NCI-H345 treated with DMSO at 0.1 percent for 48 hours (cell line): Measurements from ENCODE around the gene FNIP2.
"Not testable (repeated sequence)": the region's sequence is repeated elsewhere in the genome, so short reads cannot be mapped to it uniquely, and the experiment has no call there.

Experiments
- DNase-seq: peaks from one replicate; lab custom pipeline; 2025; ENCODE audit not compliant: unreplicated experiment; lab: John Stamatoyannopoulos, UW

The FNIP2 gene

GRCh38 chr4:158768555-158769174 lies at the start of gene FNIP2:
TSS of gene FNIP2 (plus strand) at chr4:158769026. CDS start at chr4:158769213, 187 bp downstream.
- DNase-seq = peak; percentile 56

DNA sequence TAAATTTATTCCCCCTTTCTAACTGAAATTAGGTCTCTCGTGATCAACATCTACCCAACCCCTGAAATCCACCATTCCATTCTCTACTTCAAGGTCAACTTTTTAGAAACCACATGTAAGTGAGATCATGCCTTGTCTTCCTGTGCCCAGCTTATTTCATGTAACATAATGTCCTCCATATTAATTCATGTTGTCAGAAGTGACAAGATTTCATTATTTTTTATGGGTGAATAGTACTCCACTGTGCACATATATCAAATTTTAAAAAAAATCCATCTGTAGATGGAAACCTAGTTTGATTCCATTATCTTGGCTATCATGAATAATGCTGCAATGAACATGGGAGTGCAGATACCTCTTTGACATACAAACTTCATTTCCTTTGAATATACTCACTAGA lies 47.1 kb upstream of the FNIP2 start:
- no peak for DNase-seq

DNA sequence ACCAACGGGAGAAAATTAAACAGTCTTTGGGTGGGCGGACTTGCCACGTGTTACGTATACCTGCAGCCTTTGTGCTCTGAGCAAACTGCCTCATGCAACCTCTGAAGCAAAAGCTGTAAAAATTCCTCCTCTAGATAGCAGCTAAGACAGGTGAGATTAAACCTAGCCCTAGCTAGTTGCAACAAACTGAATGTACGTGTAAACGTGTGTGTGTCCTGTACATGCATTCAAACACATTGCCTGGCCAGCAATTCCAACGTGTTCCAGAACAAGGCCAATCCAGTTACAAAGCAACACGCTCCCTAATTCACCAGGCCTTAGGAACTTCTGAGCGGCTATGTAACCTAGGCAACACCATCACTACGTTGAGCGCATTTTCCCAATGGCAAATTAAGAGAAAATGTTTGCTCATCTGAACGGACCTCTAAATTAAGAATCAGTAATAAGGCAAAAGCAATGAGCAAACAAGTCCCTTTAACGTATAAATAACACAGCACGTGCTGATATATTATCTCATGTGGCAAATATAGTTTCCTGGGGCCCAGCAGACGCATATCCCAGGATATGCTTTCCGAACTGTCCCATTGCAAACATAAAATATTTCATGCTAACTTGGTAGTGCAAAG lies 46.4 kb upstream of the FNIP2 start:
- DNase-seq = no peak

DNA sequence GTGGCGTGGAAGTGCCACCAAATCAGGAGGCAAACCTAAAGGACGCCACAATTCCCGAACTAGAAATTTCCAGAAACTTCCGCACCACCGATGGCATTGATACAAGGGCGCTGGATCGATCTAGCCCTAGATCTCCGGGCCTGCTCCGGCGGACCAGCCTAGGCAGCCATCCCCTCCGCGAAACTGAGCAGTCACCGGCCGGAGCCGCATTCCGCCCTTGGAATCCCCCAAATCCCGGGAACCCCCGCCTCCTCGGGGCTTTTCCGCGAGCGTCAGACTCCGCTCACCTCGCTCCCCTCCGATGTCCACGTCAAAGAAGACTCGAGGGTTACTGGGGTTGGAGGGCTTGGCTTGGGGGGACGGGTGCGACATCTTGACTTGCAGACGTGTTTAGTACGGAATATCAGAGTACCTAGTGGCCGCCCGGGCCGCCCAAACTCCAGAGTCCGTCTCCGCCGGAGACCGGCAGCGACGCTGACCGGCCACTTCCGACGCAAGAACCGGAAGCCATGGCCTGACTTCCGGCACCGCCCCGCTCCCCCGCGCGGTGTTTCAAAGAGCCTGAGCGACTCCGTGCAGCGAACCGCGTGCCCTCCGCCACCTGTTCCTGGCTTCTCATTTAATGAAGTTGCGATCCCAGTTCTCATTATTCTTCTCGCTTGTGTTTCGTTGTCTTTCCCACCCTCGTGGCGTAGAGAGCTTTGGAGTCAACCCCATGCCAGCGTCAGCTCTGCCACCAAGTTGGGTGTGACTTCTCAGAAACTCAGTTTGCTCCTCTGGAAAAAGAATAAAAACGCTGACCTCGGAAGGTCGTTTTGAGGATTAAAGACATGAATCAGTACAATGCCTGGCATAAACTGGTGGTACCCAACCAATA lies 45.7 kb upstream of the FNIP2 start, which contains the start of gene PPID:
Gene PPID, minus strand, starts transcription at position 480 of the 877 bp plus-strand sequence. Its CDS starts 108 bp downstream, at position 372.
- DNase-seq = peak; percentile 36

GRCh38 chr4:158724637-158725036 lies 44.2 kb upstream of the FNIP2 start:
- DNase-seq = no peak

DNA sequence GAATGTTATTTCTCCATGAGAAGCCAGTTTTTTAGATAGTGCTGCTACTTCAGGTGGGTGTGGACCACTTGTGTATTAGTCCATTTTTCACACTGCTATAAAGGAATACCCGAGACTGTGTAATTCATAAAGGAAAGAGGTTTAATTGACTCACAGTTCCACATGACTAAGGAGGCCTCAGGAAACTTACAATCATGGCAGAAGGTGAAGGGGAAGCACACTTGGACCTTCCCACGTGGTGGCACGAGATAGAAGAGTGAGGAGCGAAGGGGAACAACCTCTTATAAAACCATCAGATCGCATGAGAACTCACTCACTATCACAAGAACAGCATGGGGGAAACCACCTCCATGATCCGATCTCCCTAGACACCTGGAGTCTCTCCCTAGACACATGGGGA lies 42.2 kb upstream of the FNIP2 start:
- DNase-seq = no peak

DNA sequence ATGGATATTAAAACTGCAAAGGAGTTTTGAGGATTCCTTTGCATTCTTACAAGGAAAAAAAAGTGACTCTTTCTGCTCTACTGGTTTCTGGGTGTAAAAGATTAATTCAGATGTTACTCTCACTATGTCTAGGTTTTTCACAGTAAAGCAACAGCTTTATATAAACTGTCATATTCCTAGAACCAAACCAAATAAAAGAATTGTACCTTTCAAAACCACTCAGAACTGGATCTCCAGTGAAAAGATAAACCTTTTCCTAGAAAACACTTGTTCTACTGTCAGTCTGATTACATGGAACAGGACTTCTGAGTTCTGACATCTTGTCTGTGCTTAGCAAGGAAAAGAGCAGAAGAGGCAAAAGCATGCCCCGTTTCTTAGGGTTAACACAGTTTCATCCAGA lies 40.6 kb upstream of the FNIP2 start:
- no peak for DNase-seq

- DNase-seq = peak; percentile 17
Measured at GRCh38 chr4:158729716-158730559, 38.9 kb upstream of the FNIP2 start.

DNA sequence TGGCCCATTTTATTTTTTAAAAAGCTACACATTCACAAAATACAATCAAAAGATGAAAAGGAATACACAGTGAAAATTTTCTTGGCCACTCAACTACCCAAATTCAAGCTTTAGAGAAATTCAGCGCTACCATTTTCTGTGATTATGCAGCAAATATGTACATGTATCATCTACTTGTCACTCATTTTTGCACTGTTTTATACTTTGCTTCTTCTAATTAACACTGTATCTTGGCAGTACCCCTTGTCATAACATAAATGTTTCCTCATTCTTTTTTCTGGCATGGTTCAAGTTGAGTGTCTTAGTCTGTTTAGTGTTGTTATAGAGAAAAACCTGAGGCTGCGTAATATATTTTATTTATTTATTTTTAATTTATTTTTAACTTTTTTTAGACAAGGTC lies 30.0 kb upstream of the FNIP2 start:
- DNase-seq = no peak

- no peak for DNase-seq
Measured at GRCh38 chr4:158739600-158739999, 29.2 kb upstream of the FNIP2 start.

- no peak for DNase-seq
Measured at GRCh38 chr4:158741326-158742021, 27.4 kb upstream of the FNIP2 start.

DNA sequence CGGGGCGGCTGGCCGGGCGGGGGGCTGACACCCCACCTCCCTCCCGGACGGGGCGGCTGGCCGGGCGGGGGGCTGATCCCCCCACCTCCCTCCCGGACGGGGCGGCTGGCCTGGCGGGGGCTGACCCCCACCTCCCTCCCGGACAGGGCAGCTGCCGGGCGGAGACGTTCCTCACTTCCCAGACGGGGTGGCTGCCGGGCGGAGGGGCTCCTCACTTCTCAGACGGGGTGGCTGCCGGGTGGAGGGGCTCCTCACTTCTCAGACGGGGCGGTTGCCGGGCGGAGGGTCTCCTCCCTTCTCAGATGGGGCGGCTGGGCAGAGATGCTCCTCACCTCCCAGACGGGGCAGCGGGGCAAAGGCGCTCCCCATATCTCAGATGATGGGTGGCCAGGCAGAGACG lies 22.3 kb upstream of the FNIP2 start:
- DNase-seq = not testable (repeated sequence)

- no peak for DNase-seq
Measured at GRCh38 chr4:158750379-158750778, 18.4 kb upstream of the FNIP2 start.

DNA sequence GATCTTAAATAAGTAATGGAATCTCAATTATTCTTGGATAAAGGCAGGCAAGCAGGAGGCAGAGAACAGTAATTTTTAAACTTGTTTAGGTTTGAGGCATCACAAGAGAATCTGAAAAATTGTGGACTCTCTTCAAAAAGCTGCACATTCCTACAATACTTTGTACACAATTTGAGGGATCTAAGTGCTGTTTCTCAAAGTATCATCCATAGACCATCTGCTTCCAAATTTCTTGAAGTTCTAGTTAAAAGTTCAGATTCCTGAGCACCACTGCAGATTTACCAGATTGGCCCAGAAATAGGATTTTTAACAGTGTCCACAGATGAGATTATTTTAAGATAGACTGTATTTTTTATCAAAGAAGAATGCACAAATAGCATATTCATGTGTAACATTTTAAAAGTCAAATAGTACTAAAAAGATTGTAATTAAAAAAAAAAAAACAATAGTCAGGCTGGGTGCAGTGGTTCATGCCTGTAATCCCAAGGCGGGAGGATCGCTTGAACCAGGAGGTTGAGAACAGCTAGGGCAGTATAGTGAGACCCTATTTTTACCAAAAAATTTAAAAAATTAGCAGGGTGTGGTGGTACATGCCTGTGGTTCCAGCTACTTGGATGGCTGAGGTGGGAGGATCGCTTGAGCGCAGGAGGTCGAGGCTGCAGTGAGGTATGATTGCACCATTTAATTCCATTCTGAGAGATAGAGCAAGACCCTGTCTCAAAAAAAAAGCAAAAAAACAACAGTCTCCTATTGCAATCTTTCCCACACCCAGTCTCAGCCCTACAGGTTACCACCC lies 14.2 kb upstream of the FNIP2 start:
- DNase-seq = no peak

GRCh38 chr4:158755819-158756218 lies 13.0 kb upstream of the FNIP2 start:
- not testable (repeated sequence) for DNase-seq

DNA sequence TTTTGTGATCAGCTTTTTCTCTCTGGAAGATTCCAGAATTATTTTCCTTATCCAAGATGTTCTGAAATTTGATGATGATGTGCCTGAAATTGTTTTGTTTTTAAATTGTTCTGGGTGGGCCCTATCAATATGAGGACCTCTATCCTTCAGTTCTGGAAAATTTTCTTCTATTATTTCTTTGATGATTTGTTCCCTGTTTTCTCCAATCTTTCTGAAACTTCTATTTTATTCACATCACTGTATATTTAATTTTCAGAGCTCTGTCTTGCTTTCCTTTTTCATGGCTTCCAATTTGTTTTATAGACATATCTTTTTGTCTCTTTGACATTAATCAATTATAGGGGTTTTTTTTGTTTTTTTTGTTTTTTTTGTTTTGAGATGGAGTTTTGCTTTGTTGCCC lies 12.2 kb upstream of the FNIP2 start:
- no peak for DNase-seq

- DNase-seq = no peak
Measured at GRCh38 chr4:158758142-158758541, 10.7 kb upstream of the FNIP2 start.

- DNase-seq = no peak
Measured at GRCh38 chr4:158758703-158759102, 10.1 kb upstream of the FNIP2 start.

DNA sequence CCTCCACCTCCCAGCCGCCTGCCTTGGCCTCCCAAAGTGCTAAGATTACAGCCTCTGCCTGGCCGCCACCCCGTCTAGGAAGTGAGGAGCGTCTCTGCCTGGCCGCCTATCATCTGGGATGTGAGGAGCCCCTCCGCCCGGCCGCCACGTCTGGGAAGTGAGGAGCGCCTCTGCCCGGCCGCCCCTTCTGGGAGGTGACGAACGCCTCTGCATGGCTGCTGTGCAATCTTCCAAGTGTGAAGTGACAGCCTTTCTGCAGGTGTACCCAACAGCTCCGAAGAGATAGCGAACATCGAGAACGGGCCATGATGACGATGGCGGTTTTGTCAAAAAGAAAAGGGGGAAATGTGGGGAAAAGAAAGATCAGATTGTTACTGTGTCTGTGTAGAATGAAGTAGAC lies 9.3 kb upstream of the FNIP2 start:
- not testable (repeated sequence) for DNase-seq

DNA sequence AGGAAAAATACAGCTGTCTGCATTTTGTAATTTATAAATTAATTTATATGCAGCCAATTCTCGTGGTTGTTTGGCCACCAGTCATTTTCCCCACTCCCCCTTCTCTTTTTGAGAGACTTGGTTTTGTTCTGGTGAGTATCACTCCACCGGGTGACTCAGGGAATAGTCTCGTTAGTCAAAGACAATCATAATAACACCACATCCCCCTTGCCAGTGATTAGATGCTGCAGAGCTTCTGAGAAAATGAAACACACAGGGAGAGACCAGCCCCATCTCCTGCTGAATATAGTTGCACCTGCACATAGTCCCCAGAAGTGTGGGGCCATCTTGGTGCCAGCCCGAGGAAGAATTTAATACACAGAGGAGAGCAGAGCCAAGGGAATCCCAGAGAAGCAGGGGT lies 8.0 kb upstream of the FNIP2 start:
- no peak for DNase-seq
